ENCODE data around the gene BICC1.

- TF ChIP-seq POLR2AphosphoS5 (IDR thresholded peaks at IDR 0.05; ENCODE audit: low read depth, low read length) = no peak
- TF ChIP-seq REST (IDR thresholded peaks at IDR 0.05; ENCODE audit: insufficient read depth in 1 of 2, low read depth in 2 of 2, low read length in 2 of 2) = no peak
These were observed 284.7 kb downstream of the BICC1 start for GRCh38 chr10:58797356-58797755.
